Spinal cord (tissue), 10 donors: ENCODE data around the gene MBOAT7. TPM values are rescaled to one million over a fixed set of nuclear protein-coding genes. Genes with fewer than 3 reads are reported as not detected.
"Not testable (repeated sequence)": the region's sequence is repeated elsewhere in the genome, so short reads cannot be mapped to it uniquely, and the experiment has no call there.

Experiments used
- DNase-seq, 6 donors: peaks; one replicate each; pipeline versions ENCODE4 v3.0.0 to v3.0.0-alpha.2; 2013 to 2015; ENCODE audit warnings: low spot score in 6 of 6, low read depth in 4 of 6
- H3K27ac ChIP-seq: one replicate; pipeline ENCODE4 v1.5.1; 2013; ENCODE audit warnings: low read depth, low read length, control low read depth
- H3K27me3 ChIP-seq: one replicate; pipeline ENCODE4 v1.6.1; 2013; ENCODE audit warnings: low read length; ENCODE audit not compliant: control insufficient read depth, insufficient read depth
- H3K36me3 ChIP-seq: one replicate; pipeline ENCODE4 v1.6.1; 2013; ENCODE audit warnings: low read length; ENCODE audit not compliant: control insufficient read depth, insufficient read depth
- H3K4me1 ChIP-seq: one replicate; pipeline ENCODE4 v1.6.1; 2013; ENCODE audit warnings: low read length; ENCODE audit not compliant: control insufficient read depth, insufficient read depth
- H3K4me3 ChIP-seq: one replicate; pipeline ENCODE4 v1.5.1; 2013; ENCODE audit warnings: low read depth, low read length, control low read depth
- H3K9me3 ChIP-seq: one replicate; pipeline ENCODE4 v1.6.1; 2013; ENCODE audit warnings: low read length; ENCODE audit not compliant: control insufficient read depth, insufficient read depth
- WGBS: methylation state at CpG from one replicate; pipeline ENCODE4 v1.1.5; 2013; ENCODE audit warnings: missing lambda C conversion rate; ENCODE audit not compliant: insufficient coverage; 5-methylcytosine and 5-hydroxymethylcytosine counted together
- polyA plus RNA-seq, 2 donors: library from polyadenylated mRNA; unstranded; fragments of 120-200 nt; gene quantifications; one replicate each; pipeline ENCODE4 v1.2.1, GENCODE V29; 2013; ENCODE audit not compliant: insufficient read length in 2 of 2
- total RNA-seq, 2 donors: library from RNA; depleted of rRNA in 1 of 2; stranded (reverse); fragments of 120-200 nt in 1 of 2; fragments of >200 nt in 1 of 2; gene quantifications; one replicate each; pipeline versions ENCODE4 v1.2.3 to v1.2.4, GENCODE V29; 2013 to 2014
- donor health status: healthy.

The MBOAT7 gene
- total and polyA plus RNA-seq, 4 donors: 31.6 to 112 (median 70.7) TPM

DNA sequence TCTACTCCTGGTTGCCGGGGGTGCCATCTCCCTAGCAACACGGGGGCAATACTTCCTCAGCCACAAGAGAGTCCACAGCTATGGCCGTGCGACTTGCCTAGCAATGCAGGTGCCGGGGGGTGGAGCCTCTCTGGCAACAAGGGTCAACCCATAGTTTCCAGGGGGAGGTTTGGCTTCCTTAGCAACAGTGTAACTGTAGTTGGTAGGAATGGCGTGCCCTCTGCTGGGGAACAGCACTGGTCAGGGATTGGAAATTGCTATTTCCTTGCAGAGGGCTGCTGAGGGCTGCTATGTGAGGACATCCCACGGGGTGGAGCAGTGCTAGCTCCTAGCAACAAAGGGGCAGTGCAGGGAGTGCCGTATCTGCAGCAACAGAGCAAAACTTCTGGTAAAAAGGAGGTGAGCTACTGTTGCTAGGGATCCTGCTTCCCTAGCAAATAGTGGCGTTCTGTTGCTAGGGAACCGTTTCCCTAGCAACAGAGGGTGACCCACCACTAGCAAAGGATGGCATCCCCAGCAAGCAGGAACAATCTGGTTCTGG lies 9.4 kb downstream of the MBOAT7 start:
- no peaks in the 10 kb centered on the region for H3K27me3 ChIP-seq
- no peaks in the 10 kb centered on the region for H3K9me3 ChIP-seq
- H3K36me3 ChIP-seq: peaks cover 54% of the 10 kb centered on the region
- peak in 5 of 6 donors; percentile 74 to 94 (median 84) for DNase-seq
- peaks cover 25% of the 10 kb centered on the region for H3K4me1 ChIP-seq
- 14% methylated on average over 10 of the region's 10 CpGs for WGBS
- no peak overlapping the region for H3K4me3 ChIP-seq
- peak overlapping the region; percentile 64 for H3K27ac ChIP-seq

DNA sequence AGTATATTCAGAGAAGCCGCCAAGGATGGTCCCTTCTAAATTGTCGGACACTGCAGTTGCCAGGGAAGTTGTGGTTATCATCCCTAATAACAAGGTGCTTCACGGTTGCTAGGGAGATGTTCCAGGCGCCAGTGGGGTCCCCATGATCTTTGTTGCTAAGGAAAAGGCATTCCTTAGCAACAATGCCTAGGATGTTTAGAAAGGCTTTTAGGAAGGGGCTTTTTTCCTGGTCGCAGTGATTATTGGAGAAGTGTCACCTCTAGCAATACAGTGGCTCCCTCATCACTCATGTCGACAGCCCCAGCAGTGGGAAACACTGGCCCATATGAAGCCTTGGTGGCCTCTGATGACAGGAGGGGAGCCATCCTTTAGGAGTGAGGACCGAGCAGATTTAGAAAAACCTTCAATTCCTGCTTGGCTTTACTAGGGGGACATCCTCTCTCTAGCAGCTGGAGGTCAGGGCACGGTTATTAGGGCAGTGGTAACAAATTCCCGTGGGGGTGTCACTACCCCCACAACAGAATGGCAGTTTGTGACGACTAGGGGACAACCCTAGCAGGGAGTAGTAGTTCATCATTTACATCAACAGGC lies 10.0 kb downstream of the MBOAT7 start:
- peak overlapping the region; percentile 41 for H3K27ac ChIP-seq
- DNase-seq: peak in 1 of 6 donors; percentile 78

DNA sequence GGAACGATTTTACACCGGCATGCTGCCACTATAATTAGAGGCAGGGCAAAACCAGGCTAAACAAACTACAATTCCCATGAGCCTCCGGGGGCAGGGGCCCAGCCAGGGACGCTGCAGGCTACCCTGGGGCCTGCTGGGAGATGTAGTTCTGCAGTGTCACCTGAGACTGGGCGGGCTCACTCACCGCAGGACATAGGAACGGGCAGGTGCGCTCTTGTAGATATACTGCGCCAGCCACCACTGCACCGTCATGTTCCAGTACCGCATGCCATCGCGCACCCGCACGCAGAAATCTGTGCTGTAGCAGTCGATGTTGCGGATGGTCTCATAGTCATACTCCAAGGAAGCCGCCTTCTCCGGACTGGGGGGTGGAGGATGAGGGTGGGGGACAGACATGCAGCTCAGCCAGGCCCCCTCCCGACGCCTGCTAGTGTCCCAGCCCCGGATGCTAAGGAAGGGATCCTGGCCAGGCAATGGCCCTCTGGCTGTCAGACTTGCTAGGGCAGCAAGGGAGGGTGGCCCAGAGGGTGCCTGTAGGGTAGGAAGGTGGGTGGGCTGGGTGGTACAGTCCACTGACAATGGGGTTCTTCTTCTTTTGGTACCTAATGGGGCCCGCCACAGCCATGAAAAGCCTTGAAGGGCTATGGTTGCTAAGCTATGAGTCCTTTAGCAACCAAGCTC lies 10.7 kb downstream of the MBOAT7 start:
- 43% methylated on average over 22 of the region's 23 CpGs for WGBS
- Histone ChIP-seq H3K27me3 (no peaks in the 10 kb centered on the region), H3K4me1 (peaks cover 25% of the 10 kb centered on the region), H3K36me3 (peaks cover 58% of the 10 kb centered on the region), H3K27ac (no peak overlapping the region), H3K4me3 (no peak overlapping the region), H3K9me3 (no peaks in the 10 kb centered on the region)
- DNase-seq: peak in 1 of 6 donors; percentile 76

More for the DNA sequence above, 10.0 kb downstream of the MBOAT7 start:
- no peaks in the 10 kb centered on the region for H3K9me3 ChIP-seq
- peaks cover 58% of the 10 kb centered on the region for H3K36me3 ChIP-seq
- no peak overlapping the region for H3K4me3 ChIP-seq
- peaks cover 25% of the 10 kb centered on the region for H3K4me1 ChIP-seq
- WGBS: 15% methylated on average over 5 of the region's 10 CpGs
- H3K27me3 ChIP-seq: no peaks in the 10 kb centered on the region

DNA sequence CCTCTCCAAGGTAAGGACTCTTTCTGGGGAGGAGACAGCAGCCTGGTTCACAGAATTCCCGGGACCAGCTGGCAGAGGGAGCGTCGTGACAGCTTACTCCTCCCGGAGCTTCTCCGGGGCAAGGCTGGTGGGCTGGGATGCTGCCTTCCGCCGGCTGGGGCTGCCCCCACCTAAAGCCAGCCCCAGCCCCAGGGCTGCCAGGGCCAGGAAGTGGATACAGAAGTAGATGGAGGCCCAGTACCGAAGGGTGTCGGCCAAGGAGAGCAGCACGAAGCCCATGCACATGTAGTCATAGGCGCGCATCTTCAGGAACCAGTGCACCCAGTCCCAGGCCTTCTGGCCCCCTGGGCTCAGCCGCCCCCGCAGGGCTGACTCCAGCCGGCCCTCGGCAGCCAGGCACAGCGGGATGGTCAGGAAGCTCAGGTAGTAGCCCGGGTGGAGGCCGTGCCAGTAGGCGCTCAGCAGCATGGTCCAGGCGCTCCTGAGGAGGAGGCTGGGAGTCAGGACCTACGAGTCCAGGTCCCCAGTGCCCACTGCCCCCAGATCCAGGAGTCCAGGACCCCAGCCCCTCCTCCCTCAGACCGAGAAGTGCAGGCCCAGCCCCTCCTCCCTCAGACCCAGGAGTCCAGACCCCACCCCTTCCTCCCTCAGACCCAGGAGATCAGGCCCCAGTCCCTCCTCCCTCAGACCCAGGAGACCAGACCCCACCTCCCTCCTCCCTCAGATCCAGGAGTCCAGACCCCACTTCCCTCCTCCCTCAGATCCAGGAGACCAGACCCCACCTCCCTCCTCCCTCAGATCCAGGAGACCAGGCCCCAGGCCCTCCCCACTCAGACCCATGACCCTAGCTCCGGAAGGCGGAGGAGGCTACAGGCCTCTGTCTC lies 15.2 kb downstream of the MBOAT7 start:
- H3K4me3 ChIP-seq: no peak overlapping the region
- WGBS: 75% methylated on average over 20 of the region's 25 CpGs
- H3K9me3 ChIP-seq: no peaks in the 10 kb centered on the region
- H3K27me3 ChIP-seq: no peaks in the 10 kb centered on the region
- H3K27ac ChIP-seq: no peak overlapping the region
- DNase-seq: no peak
- H3K4me1 ChIP-seq: peaks cover 9% of the 10 kb centered on the region
- H3K36me3 ChIP-seq: peaks cover 39% of the 10 kb centered on the region

DNA sequence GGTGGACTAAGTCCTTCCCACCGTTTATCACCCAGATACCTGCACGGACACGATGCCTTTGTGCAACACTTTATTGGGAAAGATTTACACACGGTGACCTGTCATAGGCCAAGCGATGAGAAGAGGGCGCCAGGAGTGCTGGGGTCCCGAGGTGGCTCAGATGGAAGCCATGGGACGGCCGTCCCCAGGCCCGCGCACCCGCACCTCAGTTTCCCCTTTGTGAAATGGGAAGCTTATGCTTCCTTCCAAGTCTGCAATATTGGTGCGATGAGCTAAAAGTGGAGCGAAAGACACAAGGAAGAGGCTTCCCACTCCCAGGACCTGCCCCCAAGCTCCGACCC lies 16.1 kb downstream of the MBOAT7 start:
- Histone ChIP-seq H3K27me3 (no peaks in the 10 kb centered on the region), H3K36me3 (peaks cover 33% of the 10 kb centered on the region), H3K4me3 (no peak overlapping the region), H3K27ac (no peak overlapping the region), H3K9me3 (no peaks in the 10 kb centered on the region), H3K4me1 (peaks cover 3% of the 10 kb centered on the region)
- no peak for DNase-seq
- 28% methylated on average over 10 of the region's 15 CpGs for WGBS

DNA sequence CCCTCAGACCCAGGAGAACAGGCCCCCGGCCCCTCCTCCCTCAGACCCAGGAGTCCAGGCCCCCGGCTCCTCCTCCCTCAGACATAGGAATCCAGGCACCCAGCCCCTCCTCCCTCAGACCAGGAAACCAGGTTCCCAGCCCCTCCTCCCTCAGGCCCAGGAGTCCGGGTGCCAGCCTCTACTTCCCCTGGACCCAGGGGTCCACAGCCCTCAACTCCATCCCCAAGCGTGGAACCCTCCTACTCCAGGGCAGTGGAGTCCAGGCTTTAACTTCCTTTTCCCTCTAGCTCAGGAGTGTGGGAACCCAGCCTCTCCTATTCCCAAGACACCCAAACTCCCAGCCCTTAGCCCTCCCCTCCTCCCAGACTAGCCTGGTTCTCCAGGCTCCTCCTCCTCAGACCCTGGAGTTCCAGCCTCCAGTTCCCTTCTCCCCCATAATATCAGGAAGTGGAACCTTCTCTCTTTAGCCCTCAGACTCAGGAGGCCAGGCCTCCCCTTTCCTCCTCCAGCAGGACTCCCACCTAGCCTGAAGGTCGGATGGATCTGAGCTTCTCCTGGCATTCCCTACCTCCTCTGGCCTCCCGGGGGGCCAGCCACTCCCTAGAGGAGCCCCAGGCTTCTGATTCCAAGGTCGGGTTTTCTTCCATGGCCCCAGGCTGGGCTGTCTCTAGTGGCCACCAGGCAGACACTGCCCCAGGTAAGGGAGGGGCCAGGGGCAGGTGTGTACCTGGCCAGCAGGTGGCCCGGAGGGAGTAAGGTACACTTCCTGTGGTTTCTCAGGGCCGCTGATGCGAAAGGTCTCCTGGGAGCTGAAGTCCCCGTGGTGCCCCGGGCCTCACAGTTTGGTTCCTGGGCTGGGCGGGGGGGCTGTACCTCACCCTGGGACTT lies 16.7 kb downstream of the MBOAT7 start, which contains the start of gene TMC4:
TMC4 (minus strand) TSS at position 690 of the 888 bp plus-strand sequence; CDS start at position 647, 43 bp downstream.
- no peak for DNase-seq
- Histone ChIP-seq H3K4me1 (peaks cover 5% of the 10 kb centered on the region), H3K9me3 (no peaks in the 10 kb centered on the region), H3K27me3 (no peaks in the 10 kb centered on the region), H3K4me3 (no peak within 1 kb of the TSS), H3K36me3 (peaks cover 28% of the 10 kb centered on the region), H3K27ac (no peak within 1 kb of the TSS)
- 15% methylated on average over 13 of the region's 13 CpGs for WGBS

DNA sequence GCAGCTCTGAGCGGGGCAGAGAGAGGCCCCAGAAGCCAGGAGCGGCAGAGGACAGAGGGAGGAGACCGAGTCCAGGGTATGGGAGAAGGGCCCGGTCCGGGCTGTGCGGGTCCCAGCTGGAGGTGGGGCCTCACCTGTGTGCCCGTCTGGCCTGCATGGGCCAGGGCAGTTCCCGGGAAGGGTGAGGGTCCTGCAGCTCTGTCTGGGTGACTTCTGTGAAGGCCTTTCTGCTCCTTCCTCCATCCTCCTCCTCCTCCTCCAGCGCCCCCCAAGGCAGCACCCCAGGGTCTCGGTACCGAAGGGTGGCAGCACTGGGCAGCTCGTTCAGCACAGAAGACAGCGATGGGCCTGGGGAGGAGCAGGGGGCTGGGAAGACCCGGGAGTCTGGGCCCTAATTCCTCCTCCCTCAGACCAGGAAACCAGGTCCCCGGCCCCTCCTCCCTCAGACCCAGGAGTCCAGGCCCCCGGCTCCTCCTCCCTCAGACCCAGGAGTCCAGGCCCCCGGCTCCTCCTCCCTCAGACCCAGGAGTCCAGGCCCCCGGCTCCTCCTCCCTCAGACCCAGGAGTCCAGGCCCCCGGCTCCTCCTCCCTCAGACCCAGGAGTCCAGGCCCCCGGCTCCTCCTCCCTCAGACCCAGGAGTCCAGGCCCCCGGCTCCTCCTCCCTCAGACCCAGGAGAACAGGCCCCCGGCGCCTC lies 17.5 kb downstream of the MBOAT7 start:
- H3K4me3 ChIP-seq, H3K4me1 ChIP-seq, H3K9me3 ChIP-seq, H3K27me3 ChIP-seq, DNase-seq, H3K27ac ChIP-seq: not testable (repeated sequence)
- 90% methylated on average over 5 of the region's 23 CpGs for WGBS
- H3K36me3 ChIP-seq: peaks cover 28% of the 10 kb centered on the region

DNA sequence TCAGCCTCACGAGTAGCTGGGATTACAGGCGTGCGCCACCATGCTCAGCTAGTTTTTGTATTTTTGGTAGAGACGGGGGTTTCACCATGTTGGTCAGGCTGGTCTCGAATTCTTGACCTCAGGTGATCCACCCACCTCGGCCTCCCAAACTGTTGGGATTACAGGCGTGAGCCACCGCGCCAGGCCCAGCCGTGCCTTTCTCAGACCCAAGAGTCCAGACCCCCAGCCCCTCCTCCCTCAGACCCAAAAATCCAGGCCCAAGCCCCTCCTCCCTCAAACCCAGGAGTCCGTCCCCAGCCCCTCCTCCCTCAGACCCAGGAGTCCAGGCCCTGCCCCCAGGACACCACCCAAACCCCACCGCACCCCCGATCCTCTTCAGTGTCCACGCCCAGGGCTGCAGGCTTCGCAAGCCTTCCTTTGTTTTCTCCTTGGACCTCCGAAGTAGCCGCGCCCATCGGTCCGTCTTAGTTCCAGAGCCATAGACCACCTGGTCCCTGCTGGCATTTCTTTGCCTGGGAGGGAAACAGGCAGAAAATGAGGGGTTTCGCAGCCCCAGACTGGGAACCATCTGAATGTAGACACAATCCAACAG lies 20.1 kb downstream of the MBOAT7 start:
- H3K4me1 ChIP-seq: peaks cover 11% of the 10 kb centered on the region
- peaks cover 10% of the 10 kb centered on the region for H3K36me3 ChIP-seq
- no peak for DNase-seq
- no peak overlapping the region for H3K4me3 ChIP-seq
- H3K27ac ChIP-seq: no peak overlapping the region
- peaks cover 11% of the 10 kb centered on the region for H3K27me3 ChIP-seq
- WGBS: 93% methylated on average over 12 of the region's 21 CpGs
- H3K9me3 ChIP-seq: no peaks in the 10 kb centered on the region
